NCI-H748 treated with DMSO at 0.1 percent for 48 hours (cell line): ENCODE data around the gene FXYD4.
"Not testable (repeated sequence)": the region's sequence is repeated elsewhere in the genome, so short reads cannot be mapped to it uniquely, and the experiment has no call there.

Experiments used
- DNase-seq: peaks from one replicate; lab custom pipeline; 2025; lab: John Stamatoyannopoulos, UW

Gene FXYD4

GRCh38 chr10:43419997-43420368 lies 48.5 kb downstream of the FXYD4 start:
- no peak for DNase-seq

DNA sequence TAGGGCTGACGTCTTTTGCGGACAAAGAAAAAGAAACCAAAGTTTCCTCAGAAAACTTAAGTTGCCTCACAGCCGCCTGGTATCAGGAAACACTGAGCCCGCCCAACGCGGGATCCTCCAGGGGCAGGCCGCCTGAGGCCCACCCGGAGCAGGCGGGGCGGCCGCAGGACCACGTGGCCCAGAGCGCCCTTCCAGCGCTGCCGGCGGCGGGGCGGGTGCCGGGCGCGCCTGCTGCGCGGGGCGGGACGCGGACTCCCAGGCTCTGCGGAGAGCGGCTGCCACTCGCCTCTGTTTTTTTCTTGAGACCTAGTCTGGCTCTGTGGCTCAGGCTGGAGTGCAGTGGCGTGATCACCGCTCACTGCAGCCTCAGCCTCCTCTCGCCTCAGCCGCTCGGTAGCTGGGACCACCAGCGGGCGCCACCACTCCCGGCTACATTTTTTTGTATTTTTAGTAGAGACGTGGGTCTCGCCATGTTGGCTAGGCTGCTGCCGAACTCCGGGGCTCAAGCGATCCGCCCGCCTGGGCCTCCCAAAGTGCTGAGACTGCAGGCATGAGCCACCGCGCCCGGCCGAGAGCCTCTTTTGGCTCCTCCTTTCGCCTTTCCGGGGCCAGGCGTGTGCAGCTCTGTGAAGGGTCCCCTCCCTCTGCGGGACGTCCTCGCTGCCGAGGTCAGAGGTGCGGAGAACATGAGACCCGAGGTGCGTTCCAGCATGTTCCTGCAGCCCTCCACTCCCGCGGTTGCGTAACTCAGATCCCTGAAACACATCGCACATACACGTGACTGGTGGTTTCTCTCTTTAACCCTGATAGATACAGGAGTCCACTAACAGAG lies 49.1 kb downstream of the FXYD4 start:
- peak; percentile 6 for DNase-seq

GRCh38 chr10:43421201-43421507 lies 49.7 kb downstream of the FXYD4 start:
- no peak for DNase-seq

- no peak for DNase-seq
Measured at GRCh38 chr10:43421519-43421918, 50.1 kb downstream of the FXYD4 start.

GRCh38 chr10:43421944-43422343 lies 50.5 kb downstream of the FXYD4 start:
- DNase-seq = not testable (repeated sequence)

DNA sequence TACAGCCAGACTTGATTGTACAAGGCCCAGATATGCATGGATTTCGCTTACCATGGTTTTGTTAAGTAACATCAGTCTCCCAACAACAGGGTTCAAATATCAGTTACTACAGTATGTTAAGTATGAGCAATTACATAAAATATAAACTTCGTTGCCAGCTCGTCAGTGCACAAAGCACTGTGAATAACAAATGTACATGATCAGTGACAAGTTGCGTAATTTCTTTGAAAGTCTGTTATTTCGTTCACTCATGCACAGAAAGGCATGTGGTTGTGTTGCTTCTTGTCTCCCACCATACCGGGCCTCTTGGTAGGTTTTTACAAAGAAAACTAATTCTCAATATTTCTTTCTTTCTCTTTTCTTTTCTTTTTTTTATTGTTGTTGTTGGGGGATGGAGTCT lies 53.0 kb downstream of the FXYD4 start:
- no peak for DNase-seq
